ENCODE results near the gene LATS1. TPM values are rescaled to one million over a fixed set of nuclear protein-coding genes. Genes with fewer than 3 reads are reported as not detected.
"Not testable (repeated sequence)": the region's sequence is repeated elsewhere in the genome, so short reads cannot be mapped to it uniquely, and the experiment has no call there.

LATS1 gene
- total RNA-seq, 6 donors from 2014 or later, result 23.1 to 34.4 (median 29.9) TPM

- DNase-seq, result no peak
- H3K36me3 ChIP-seq, result peaks cover 11 to 66% (median 29%) of the 10 kb centered on the region in 4 donors
- H3K4me3 ChIP-seq, result no peak overlapping the region
- no peak for ATAC-seq (ENCODE audit: low FRiP score in 2 of 2)
- H3K4me1 ChIP-seq, result no peaks in the 10 kb centered on the region
- H3K9me3 ChIP-seq, result no peaks in the 10 kb centered on the region
- TF ChIP-seq POLR2A (IDR thresholded peaks at IDR 0.05) (no peak), EP300 (IDR thresholded peaks at IDR 0.05) (no peak), POLR2AphosphoS5 (IDR thresholded peaks at IDR 0.05) (no peak)
- TF ChIP-seq, protein P1, sequence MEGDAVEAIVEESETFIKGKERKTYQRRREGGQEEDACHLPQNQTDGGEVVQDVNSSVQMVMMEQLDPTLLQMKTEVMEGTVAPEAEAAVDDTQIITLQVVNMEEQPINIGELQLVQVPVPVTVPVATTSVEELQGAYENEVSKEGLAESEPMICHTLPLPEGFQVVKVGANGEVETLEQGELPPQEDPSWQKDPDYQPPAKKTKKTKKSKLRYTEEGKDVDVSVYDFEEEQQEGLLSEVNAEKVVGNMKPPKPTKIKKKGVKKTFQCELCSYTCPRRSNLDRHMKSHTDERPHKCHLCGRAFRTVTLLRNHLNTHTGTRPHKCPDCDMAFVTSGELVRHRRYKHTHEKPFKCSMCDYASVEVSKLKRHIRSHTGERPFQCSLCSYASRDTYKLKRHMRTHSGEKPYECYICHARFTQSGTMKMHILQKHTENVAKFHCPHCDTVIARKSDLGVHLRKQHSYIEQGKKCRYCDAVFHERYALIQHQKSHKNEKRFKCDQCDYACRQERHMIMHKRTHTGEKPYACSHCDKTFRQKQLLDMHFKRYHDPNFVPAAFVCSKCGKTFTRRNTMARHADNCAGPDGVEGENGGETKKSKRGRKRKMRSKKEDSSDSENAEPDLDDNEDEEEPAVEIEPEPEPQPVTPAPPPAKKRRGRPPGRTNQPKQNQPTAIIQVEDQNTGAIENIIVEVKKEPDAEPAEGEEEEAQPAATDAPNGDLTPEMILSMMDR (IDR thresholded peaks at IDR 0.05), result no peak
- H3K27ac ChIP-seq, result no peak overlapping the region
- WGBS, 2 donors, result 53 to 80% methylated on average over 1 of the region's 1 CpG
- H3K27me3 ChIP-seq, result no peaks in the 10 kb centered on the region
Measured at GRCh38 chr6:149680503-149680902, 37.4 kb downstream of the LATS1 start.

- H3K27me3 ChIP-seq; DNase-seq; ATAC-seq (ENCODE audit: low FRiP score in 2 of 2); H3K9me3 ChIP-seq; H3K27ac ChIP-seq; H3K4me1 ChIP-seq; H3K4me3 ChIP-seq: not testable (repeated sequence)
- peaks cover 26 to 92% (median 66%) of the 10 kb centered on the region in 4 donors for H3K36me3 ChIP-seq
Measured at GRCh38 chr6:149672265-149672664, 45.6 kb downstream of the LATS1 start.

GRCh38 chr6:149660028-149660427 lies 57.9 kb downstream of the LATS1 start:
- Histone ChIP-seq H3K4me3 (no peak overlapping the region), H3K27ac (no peak overlapping the region), H3K27me3 (no peaks in the 10 kb centered on the region), H3K4me1 (no peaks in the 10 kb centered on the region), H3K36me3 (peaks cover 6 to 63% (median 19%) of the 10 kb centered on the region in 4 donors), H3K9me3 (no peaks in the 10 kb centered on the region)
- TF ChIP-seq POLR2AphosphoS5 (IDR thresholded peaks at IDR 0.05), result no peak
- 98% methylated on average over 4 of the region's 4 CpGs for WGBS, 2 donors
- ATAC-seq (ENCODE audit: low FRiP score in 2 of 2) (no peak), DNase-seq (no peak)

- DNase-seq, result no peak
- Histone ChIP-seq H3K27me3 (no peaks in the 10 kb centered on the region), H3K4me3 (no peak overlapping the region), H3K4me1 (no peaks in the 10 kb centered on the region), H3K9me3 (no peaks in the 10 kb centered on the region), H3K27ac (no peak overlapping the region), H3K36me3 (peaks cover 3 to 42% (median 8%) of the 10 kb centered on the region in 4 donors)
- WGBS, 2 donors, result 93 to 96% methylated on average over 5 of the region's 5 CpGs
- no peak for ATAC-seq (ENCODE audit: low FRiP score in 2 of 2)
- TF ChIP-seq POLR2AphosphoS5 (IDR thresholded peaks at IDR 0.05) (no peak), POLR2A (IDR thresholded peaks at IDR 0.05) (no peak), EP300 (IDR thresholded peaks at IDR 0.05) (no peak)
- TF ChIP-seq, protein P1 (IDR thresholded peaks at IDR 0.05), result no peak
Measured at GRCh38 chr6:149657441-149657840, 60.5 kb downstream of the LATS1 start.

- no peaks in the 10 kb centered on the region for H3K9me3 ChIP-seq
- H3K27ac ChIP-seq, result no peak overlapping the region
- H3K4me1 ChIP-seq, result peaks cover 0 to 23% (median 16%) of the 10 kb centered on the region in 4 donors
- no peak for DNase-seq
- no peaks in the 10 kb centered on the region for H3K27me3 ChIP-seq
- no peaks in the 10 kb centered on the region for H3K36me3 ChIP-seq
- TF ChIP-seq POLR2A (IDR thresholded peaks at IDR 0.05) (no peak), EP300 (IDR thresholded peaks at IDR 0.05) (no peak), POLR2AphosphoS5 (IDR thresholded peaks at IDR 0.05) (no peak)
- TF ChIP-seq, protein P1 (IDR thresholded peaks at IDR 0.05), result no peak
- H3K4me3 ChIP-seq, result no peak overlapping the region
- ATAC-seq (ENCODE audit: low FRiP score in 2 of 2), result no peak
Measured at GRCh38 chr6:149651056-149651455, 66.8 kb downstream of the LATS1 start.

Data from upper lobe of left lung (tissue), 6 donors.